Testis (tissue), 2 donors: Measurements from ENCODE around the gene MYOM3.

Source experiments
- POLR2A ChIP-seq: fragments of 450-650 bp; IDR thresholded peaks from one replicate; pipeline ENCODE4 v1.6.1; 2017; ENCODE audit warnings: antibody characterized with exemption, mild to moderate bottlenecking, moderate library complexity
- TF ChIP-seq, protein P1 (sequence below), 3 experiments: fragments of 450-650 bp in 2 of 3; fragments of 200-600 bp in 1 of 3; sonication (generic) in 1 of 3; IDR thresholded peaks; one replicate each; pipeline ENCODE4 v1.5.1; 2016 to 2019; ENCODE audit warnings: antibody characterized with exemption in 3 of 3, mild to moderate bottlenecking in 2 of 3, moderate library complexity in 1 of 3

DNA sequence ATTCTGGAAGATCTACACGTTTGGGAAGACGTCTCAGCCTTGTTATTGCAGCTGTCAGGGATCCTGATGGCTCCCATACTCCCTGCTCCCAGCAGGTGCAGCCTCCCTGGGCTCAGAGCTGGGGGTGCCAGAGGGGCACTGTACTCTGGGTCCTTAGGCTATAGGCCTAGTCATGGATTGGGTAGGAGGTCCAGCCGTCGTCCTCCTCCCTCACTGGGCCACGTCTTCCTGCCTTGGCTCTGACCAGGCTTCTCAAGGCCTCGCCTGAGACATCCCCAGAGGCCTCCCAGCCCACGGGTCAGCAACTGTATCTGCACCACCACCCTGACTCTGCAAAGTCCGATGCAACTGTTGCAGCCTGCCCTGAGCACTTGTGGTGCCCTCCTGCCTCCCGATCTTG lies 18.2 kb downstream of the MYOM3 start:
- TF ChIP-seq, protein P1, sequence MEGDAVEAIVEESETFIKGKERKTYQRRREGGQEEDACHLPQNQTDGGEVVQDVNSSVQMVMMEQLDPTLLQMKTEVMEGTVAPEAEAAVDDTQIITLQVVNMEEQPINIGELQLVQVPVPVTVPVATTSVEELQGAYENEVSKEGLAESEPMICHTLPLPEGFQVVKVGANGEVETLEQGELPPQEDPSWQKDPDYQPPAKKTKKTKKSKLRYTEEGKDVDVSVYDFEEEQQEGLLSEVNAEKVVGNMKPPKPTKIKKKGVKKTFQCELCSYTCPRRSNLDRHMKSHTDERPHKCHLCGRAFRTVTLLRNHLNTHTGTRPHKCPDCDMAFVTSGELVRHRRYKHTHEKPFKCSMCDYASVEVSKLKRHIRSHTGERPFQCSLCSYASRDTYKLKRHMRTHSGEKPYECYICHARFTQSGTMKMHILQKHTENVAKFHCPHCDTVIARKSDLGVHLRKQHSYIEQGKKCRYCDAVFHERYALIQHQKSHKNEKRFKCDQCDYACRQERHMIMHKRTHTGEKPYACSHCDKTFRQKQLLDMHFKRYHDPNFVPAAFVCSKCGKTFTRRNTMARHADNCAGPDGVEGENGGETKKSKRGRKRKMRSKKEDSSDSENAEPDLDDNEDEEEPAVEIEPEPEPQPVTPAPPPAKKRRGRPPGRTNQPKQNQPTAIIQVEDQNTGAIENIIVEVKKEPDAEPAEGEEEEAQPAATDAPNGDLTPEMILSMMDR (IDR thresholded peaks at IDR 0.05) = no peak
- no peak for TF ChIP-seq POLR2A
